Activated naive CD4-positive, alpha-beta T cell treated with anti-CD3 and anti-CD28 coated beads for 36 hours (primary cell): Measurements from ENCODE around the gene CIAO1. TPM values are rescaled to one million over a fixed set of nuclear protein-coding genes. Genes with fewer than 3 reads are reported as not detected.
"Not testable (repeated sequence)": the region's sequence is repeated elsewhere in the genome, so short reads cannot be mapped to it uniquely, and the experiment has no call there.

Experiments
- CTCF ChIA-PET: fragments of 350-600 bp; sonication (Branson Sonifier 250); formaldehyde crosslinking; loops from one replicate; lab custom pipeline; 2021; ENCODE audit warnings: antibody characterized with exemption; lab: Charles Lee
- DNase-seq: peaks from one replicate; pipeline ENCODE4 v3.0.0-alpha.2; 2020
- H3K27ac Mint-ChIP-seq: one replicate; pipeline ENCODE4 v1.8.0; 2021; ENCODE audit warnings: mild to moderate bottlenecking, mixed read lengths
- H3K27me3 Mint-ChIP-seq: one replicate; pipeline ENCODE4 v1.8.0; 2021; ENCODE audit warnings: low read depth, mixed read lengths
- H3K36me3 Mint-ChIP-seq: one replicate; pipeline ENCODE4 v1.8.0; 2021; ENCODE audit warnings: low read depth, mixed read lengths
- H3K4me1 Mint-ChIP-seq: one replicate; pipeline ENCODE4 v1.8.0; 2021; ENCODE audit warnings: low read depth, mixed read lengths
- H3K4me3 Mint-ChIP-seq: one replicate; pipeline ENCODE4 v1.8.0; 2021; ENCODE audit warnings: mild to moderate bottlenecking, moderate library complexity, mixed read lengths
- H3K9me3 Mint-ChIP-seq: one replicate; pipeline ENCODE4 v1.8.0; 2021; ENCODE audit warnings: mixed read lengths
- intact Hi-C: fragments of 100-400 bp; cut with micrococcal nuclease; formaldehyde crosslinking; loops from one replicate; pipeline ENCODE4 v1.15.1; 2023
- total RNA-seq, 2 experiments: library from RNA; stranded (reverse); gene quantifications; one replicate each; pipeline ENCODE4 v1.2.3, GENCODE V29; 2021

CIAO1 gene
- total RNA-seq, 2 experiments from 2014 or later: 59.9 to 62.2 TPM

DNA sequence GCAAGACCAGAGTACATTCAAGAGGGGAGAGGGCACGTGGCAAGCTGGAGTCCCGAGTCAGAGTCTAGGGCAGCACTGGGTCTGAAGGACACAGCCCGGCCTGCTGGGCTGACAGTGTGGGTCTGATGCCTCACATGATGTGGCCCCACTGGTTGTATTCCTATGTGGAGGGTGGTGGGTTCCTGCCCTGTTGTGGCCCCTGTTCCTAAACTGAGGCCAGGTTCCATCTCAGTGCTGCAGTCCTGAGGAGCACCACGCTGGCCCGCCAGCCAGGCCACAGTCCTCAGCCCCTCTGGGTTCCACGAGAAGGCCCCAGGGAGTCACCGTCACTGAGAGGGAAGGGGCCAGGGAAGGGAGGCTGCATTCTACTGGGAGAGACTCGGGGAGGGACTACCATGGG, 13.5 kb upstream of the CIAO1 start:
- Mint-ChIP-seq H3K4me1 (peaks cover 29% of the 10 kb centered on the region), H3K27me3 (no peaks in the 10 kb centered on the region), H3K27ac (peak overlapping the region; percentile 62), H3K36me3 (peaks cover 24% of the 10 kb centered on the region), H3K9me3 (no peaks in the 10 kb centered on the region), H3K4me3 (no peak overlapping the region)
- CTCF ChIA-PET: no interaction called here
- intact Hi-C loops: no loop called here
- no peak for DNase-seq

DNA sequence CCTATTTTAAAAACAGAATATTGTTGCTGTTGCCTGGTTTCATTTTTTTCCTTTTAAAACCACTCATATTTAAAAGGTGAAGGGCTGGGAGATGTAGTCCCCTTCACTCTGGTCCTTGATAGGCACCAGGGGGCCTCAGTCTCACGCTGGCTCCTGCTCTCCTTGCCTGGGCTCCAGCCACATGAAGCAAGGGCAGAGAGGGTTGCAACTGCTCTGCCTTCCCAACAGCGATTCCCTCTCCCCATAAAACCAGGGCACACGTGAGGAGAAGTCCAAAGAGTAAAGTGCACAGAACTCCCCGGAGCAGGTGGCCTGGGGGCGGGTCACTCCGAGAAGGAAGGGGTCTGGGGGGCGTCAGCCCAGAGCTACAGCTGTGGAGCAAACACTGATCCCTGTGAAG, 13.0 kb upstream of the CIAO1 start:
- no peak for DNase-seq
- H3K4me3 Mint-ChIP-seq: no peak overlapping the region
- H3K27ac Mint-ChIP-seq: no peak overlapping the region
- H3K36me3 Mint-ChIP-seq: peaks cover 24% of the 10 kb centered on the region
- CTCF ChIA-PET: interaction anchor here (1.8 kb wide), 1 partner anchor 11 kb away, joined by 6 read pairs; no protein-coding TSS in a partner anchor
- intact Hi-C loops: no loop called here
- H3K27me3 Mint-ChIP-seq: no peaks in the 10 kb centered on the region
- peaks cover 34% of the 10 kb centered on the region for H3K4me1 Mint-ChIP-seq
- H3K9me3 Mint-ChIP-seq: no peaks in the 10 kb centered on the region

DNA sequence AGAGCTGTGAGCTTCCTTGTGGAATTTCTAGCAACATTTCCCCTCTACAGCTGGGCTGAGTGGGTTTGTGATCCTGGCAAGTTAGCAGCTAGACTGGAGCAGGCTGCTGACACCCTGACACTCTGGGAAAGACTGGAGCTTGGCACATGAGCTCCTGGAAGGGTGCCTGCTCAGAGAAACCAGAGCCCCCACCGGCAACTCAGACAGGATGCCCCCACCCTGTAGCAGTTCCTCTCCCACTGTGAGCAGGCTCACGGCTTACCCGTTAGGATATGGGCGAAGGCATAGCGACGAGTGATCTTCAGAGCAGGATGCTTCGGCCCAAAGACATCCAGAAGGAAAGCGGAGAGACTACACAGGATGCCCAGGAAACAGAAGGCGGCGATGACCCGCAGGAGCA, 11.5 kb upstream of the CIAO1 start:
- Mint-ChIP-seq H3K4me1 (peaks cover 49% of the 10 kb centered on the region), H3K4me3 (no peak overlapping the region), H3K9me3 (no peaks in the 10 kb centered on the region), H3K27me3 (no peaks in the 10 kb centered on the region), H3K36me3 (peaks cover 24% of the 10 kb centered on the region), H3K27ac (no peak overlapping the region)
- intact Hi-C loops: no loop called here
- DNase-seq: no peak
- CTCF ChIA-PET: interaction anchor here (1.2 to 2.0 kb wide), 3 partner anchors 9 to 53 kb away, joined by 3 to 6 read pairs (median 6); no protein-coding TSS in a partner anchor

DNA sequence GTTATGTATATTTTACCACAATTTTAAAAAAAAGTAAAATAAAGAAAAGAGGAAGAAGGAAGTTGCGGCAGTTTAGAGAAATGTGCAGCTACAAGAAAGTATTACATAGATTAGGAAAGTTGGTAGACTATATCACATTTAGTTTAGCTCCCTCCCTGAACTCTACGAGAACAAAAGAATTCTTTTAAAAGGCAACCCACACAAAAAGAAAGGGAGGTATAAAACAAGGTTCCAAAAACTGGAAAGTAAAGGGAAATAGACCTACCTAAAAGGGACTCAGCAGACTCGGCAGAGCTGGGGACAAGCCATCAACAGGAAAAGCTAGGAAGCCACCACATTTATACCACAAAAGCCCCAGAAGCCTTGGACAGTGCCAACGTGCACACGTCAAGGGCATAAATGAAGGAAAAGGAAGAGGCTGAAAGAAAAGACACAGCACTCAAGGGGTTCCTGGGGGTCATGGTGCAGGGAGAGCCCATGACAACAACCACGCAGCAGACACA, 9.4 kb upstream of the CIAO1 start:
- peaks cover 62% of the 10 kb centered on the region for H3K4me1 Mint-ChIP-seq
- DNase-seq: no peak
- peak overlapping the region; percentile 8 for H3K4me3 Mint-ChIP-seq

DNA sequence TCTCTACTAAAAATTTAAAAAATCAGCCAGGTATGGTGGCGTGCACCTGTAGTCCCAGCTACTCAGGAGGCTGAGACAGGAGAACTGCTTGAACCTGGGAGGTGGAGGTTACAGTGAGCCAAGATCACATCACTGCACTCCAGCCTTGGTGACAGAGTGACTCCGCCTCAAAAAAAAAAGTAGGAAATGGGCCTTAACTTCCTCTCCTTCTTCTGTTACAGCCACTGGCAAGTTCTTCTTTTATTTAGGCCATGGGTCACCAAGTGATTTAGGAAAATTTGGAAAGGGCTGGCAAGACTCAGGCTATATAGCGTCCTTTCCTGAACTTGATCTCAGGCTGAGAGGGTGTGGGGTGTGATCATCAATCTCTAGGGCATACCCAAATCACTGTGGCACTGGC, 8.3 kb upstream of the CIAO1 start:
- H3K36me3 Mint-ChIP-seq: peaks cover 27% of the 10 kb centered on the region

More for the DNA sequence above, 9.4 kb upstream of the CIAO1 start:
- Mint-ChIP-seq H3K36me3 (peaks cover 30% of the 10 kb centered on the region), H3K27ac (peak overlapping the region; percentile 84), H3K27me3 (no peaks in the 10 kb centered on the region), H3K9me3 (no peaks in the 10 kb centered on the region)
- intact Hi-C loops: no loop called here
- CTCF ChIA-PET: interaction anchor here (0.7 to 1.4 kb wide), 3 partner anchors 14 to 132 kb away, joined by 3 to 5 read pairs (median 4); no protein-coding TSS in a partner anchor

DNA sequence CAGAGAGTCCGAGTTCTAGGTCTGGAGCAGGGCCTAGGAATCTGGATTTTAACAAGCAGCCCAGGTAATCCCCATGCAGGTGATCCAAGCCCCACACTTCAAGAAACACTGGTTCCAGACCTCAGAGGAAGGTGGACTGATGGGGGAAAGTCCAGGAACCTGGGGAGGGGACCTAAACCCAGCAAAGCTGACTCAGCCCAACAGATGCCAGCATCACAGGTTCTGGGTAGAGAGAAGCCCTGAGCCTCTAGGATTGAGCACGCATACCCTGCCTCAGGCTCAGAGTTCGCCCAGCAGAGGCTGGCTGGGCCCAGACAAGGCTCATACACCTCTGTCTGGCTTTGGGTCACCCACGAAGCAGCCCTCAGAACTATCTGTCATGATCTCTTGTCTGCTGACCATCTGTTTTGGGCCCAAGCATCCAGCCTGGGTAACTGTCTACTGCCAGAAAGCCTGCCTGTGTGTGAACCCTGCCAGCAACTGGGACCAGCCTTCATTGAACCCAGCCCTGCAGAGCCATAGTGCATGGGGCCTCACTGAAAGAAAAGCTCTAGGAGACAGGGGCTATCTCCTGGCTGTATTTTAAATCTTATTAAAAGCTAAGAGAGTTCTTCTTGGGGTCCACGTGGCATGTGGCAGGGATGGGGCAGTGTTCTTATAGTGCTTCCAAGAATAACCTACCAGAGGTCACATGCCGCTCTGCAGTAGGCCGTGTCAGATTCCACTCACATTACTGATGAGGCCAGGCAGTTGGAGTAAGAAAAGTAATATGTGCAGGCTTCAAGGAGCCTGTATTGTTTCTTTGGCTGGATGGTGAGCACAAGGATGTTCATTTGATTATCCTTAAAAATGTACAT, 7.6 kb upstream of the CIAO1 start:
- peak overlapping the region; percentile 73 for H3K27ac Mint-ChIP-seq
- H3K4me1 Mint-ChIP-seq: peaks cover 74% of the 10 kb centered on the region
- no peak for DNase-seq
- H3K9me3 Mint-ChIP-seq: no peaks in the 10 kb centered on the region
- H3K27me3 Mint-ChIP-seq: no peaks in the 10 kb centered on the region
- H3K4me3 Mint-ChIP-seq: no peak overlapping the region
- H3K36me3 Mint-ChIP-seq: peaks cover 23% of the 10 kb centered on the region
- CTCF ChIA-PET: interaction anchor here (0.6 to 2.8 kb wide), 4 partner anchors 12 to 266 kb away, joined by 3 to 6 read pairs (median 4); no protein-coding TSS in a partner anchor
- intact Hi-C loops: no loop called here

More for the DNA sequence above, 8.3 kb upstream of the CIAO1 start:
- H3K4me3 Mint-ChIP-seq, H3K27me3 Mint-ChIP-seq, H3K9me3 Mint-ChIP-seq, intact Hi-C loops, DNase-seq, CTCF ChIA-PET: not testable (repeated sequence)
- Mint-ChIP-seq H3K27ac (peak overlapping the region; percentile 56), H3K4me1 (peaks cover 70% of the 10 kb centered on the region)

DNA sequence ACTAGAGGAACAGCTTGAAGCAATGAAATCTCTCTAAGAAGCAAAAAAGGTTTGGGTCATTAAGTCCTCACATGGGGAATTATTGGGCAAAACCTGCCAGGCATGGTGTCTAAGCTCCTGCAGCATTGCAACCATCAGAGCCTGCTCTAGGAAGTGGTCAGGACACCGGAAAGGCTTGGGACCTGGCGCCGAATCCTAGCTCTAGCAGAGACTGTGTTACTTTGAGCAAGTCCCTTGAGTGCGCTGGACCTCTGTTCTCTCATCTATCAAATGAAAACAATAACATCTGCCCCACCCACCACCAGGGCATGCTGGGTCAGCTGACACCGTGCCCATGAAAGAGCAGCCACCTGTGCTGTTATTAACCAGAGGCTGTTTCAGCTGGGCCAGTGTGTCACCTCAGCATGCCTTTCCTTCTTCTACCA, 6.5 kb upstream of the CIAO1 start:
- H3K36me3 Mint-ChIP-seq: peaks cover 24% of the 10 kb centered on the region
- intact Hi-C loops: no loop called here
- CTCF ChIA-PET: interaction anchor here (0.7 to 2.8 kb wide), 5 partner anchors 13 to 267 kb away, joined by 3 to 6 read pairs (median 5); no protein-coding TSS in a partner anchor
- peaks cover 86% of the 10 kb centered on the region for H3K4me1 Mint-ChIP-seq
- no peak for DNase-seq
- H3K27me3 Mint-ChIP-seq: no peaks in the 10 kb centered on the region
- peak overlapping the region; percentile 21 for H3K27ac Mint-ChIP-seq
- H3K4me3 Mint-ChIP-seq: no peak overlapping the region
- no peaks in the 10 kb centered on the region for H3K9me3 Mint-ChIP-seq

DNA sequence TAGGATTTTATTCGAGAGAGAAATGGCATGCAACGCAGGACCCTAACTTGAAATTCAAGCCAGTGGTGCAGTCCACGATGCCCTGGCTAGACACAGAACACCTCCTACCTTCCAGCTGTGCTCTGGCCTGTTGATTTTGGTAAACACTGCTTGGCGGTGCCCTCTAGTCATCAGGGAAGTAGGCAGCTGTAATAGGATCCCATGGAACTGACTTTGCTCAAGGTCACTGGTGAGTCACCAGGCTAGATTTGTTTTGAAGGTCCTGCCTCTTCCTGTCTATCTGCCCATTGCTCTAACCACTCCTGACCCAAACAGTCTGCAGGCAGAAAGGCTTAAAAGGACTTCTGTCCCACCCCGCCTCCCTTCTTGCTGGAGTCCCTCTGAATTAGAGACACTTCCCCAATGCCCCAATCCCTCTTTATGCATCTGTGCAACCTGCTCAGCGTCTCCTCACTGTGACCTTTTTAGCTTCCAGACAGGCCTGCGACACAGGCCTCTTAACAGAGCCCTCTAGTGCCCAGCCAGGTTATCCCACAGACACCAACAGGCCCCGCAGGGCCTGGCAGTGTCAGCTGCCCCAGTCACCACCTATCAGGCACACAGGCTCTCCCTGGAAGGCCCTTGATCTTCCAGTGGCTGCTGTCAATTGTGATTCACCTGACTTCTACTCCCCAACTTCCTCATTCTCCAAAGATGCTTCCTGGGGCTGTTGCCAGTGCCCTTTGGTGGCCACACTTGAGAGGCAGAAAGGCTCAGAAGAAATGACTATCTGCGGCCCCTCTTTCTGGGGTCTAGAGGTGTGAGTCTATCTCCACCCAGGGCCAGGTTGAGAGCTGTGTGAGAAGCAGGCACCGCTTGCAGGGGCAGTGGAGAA, 5.4 kb upstream of the CIAO1 start:
- peaks cover 83% of the 10 kb centered on the region for H3K4me1 Mint-ChIP-seq
- H3K9me3 Mint-ChIP-seq: no peaks in the 10 kb centered on the region
- intact Hi-C loops: loop anchor here (10.0 kb wide), 1 partner anchor 236 kb away; no protein-coding TSS in a partner anchor
- peaks cover 19% of the 10 kb centered on the region for H3K36me3 Mint-ChIP-seq
- DNase-seq: peak; percentile 60
- H3K27ac Mint-ChIP-seq: peak overlapping the region; percentile 77
- no peaks in the 10 kb centered on the region for H3K27me3 Mint-ChIP-seq
- no peak overlapping the region for H3K4me3 Mint-ChIP-seq
- CTCF ChIA-PET: interaction anchor here (0.6 to 2.8 kb wide), 9 partner anchors 9 to 127 kb away, joined by 3 to 6 read pairs (median 3); partner anchors contain the start of gene ITPRIPL1

DNA sequence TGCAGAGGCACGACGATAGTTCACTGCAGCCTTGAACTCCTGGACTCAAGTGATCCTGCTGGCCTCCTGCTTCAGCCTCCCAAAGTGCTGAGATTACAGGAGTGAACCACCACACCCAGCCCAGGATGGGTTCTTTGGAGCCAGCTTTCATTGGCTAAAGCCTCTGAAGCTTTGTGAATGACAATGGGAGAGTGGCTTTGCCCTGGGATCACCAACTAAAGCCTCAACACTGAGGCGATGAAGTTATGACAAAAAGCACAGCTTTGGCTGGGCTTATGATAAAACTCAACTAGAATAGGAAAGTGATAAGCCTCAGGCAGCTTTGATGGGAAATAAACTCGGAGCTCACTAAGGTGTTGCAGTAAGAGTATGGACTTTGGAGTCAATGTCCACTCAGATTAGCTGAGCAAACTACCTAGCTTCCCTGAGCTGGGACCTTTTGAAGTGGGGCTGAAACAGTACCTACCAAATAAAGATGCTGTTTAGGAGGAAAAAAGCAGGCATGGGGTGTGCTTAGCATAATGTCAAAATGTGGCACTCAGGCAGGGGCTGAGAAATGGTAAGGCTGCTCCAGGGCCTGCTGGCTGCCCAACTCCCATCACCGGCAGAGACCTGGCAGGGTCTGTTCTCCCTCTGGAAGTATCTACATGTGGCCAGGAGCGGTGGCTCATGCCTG, 4.6 kb upstream of the CIAO1 start:
- Mint-ChIP-seq H3K36me3 (peaks cover 19% of the 10 kb centered on the region), H3K9me3 (no peaks in the 10 kb centered on the region), H3K4me3 (no peak overlapping the region), H3K27me3 (no peaks in the 10 kb centered on the region), H3K27ac (no peak overlapping the region), H3K4me1 (peaks cover 77% of the 10 kb centered on the region)
- intact Hi-C loops: loop anchor here (10.0 kb wide), 1 partner anchor 237 kb away; no protein-coding TSS in a partner anchor
- DNase-seq: no peak
- CTCF ChIA-PET: interaction anchor here (0.6 to 1.9 kb wide), 6 partner anchors 10 to 128 kb away, joined by 3 to 6 read pairs (median 4); partner anchors contain the start of gene ITPRIPL1

DNA sequence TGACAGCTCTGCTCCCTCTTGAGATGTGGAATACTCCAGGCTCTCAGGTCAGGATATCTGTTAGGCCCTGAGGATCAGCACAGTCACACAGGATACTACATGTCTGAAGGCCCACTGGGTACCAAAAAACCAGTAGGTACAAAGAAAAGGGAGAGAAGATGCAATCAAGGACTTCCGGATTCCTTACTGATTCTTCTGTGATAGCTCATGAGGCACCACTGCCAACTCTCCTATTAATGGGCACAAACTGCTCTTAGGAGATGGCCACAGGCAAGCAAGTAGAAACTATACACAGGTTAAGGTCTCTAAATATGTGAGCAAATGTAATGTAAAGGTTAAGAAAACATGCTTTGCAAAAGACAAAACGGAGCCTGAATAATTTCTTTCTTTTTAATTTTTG, 3.7 kb upstream of the CIAO1 start:
- intact Hi-C loops: loop anchor here (10.0 kb wide), 1 partner anchor 238 kb away; no protein-coding TSS in a partner anchor
- DNase-seq: no peak
- no peaks in the 10 kb centered on the region for H3K27me3 Mint-ChIP-seq
- peaks cover 74% of the 10 kb centered on the region for H3K4me1 Mint-ChIP-seq
- CTCF ChIA-PET: no interaction called here
- peaks cover 15% of the 10 kb centered on the region for H3K36me3 Mint-ChIP-seq
- H3K4me3 Mint-ChIP-seq: no peak overlapping the region
- no peaks in the 10 kb centered on the region for H3K9me3 Mint-ChIP-seq
- no peak overlapping the region for H3K27ac Mint-ChIP-seq

DNA sequence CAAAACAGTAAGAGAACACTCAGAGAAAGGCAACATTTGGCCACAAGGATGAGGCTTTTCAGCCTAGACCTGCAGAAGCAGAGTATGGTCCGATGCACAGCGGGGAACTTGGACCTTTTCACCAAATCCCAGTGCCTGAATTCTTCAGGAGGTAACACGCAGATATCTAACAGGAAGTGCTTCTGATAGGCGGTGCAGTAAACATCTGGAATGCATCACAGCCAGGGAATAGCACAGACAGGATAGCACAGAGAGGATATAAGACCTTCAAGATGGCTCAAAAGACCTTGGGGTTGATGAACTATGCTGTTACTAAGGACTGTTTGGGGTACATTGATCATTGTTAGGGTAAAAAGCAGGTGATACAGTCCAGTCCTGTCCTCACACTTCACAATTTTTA, 1.9 kb upstream of the CIAO1 start:
- no peak for DNase-seq
- Mint-ChIP-seq H3K4me3 (peak overlapping the region; percentile 99), H3K36me3 (peaks cover 28% of the 10 kb centered on the region), H3K4me1 (peaks cover 65% of the 10 kb centered on the region), H3K27ac (no peak overlapping the region), H3K27me3 (no peaks in the 10 kb centered on the region), H3K9me3 (no peaks in the 10 kb centered on the region)
- intact Hi-C loops: loop anchor here (10.0 kb wide), 1 partner anchor 239 kb away; no protein-coding TSS in a partner anchor
- CTCF ChIA-PET: interaction anchor here (0.6 to 1.6 kb wide), 6 partner anchors 10 to 245 kb away, joined by 3 to 11 read pairs (median 3); partner anchors contain the start of gene STARD7
